IMR-90 (cell line): ENCODE data around the gene ACOX3. TPM values are rescaled to one million over a fixed set of nuclear protein-coding genes. Genes with fewer than 3 reads are reported as not detected.

Experiments
- ATAC-seq: fragments of 200-7000 bp; cut with Tn5 transposase; 2 replicates; pipeline ENCODE4 v1.9.1; 2020; ENCODE audit warnings: low read depth, mild to moderate bottlenecking, moderate library complexity
- BruUV-seq: library from RNA; stranded (reverse); fragments of 400-500 nt; replicated peaks from 2 replicates; lab custom pipeline; 2021; lab: Mats Ljungman, UMichigan
- CTCF ChIA-PET: fragments of 300-600 bp; formaldehyde crosslinking; extraction: SDS; loops from one replicate; lab custom pipeline; 2021; ENCODE audit warnings: antibody characterized with exemption; lab: Yijun Ruan, JAX
- POLR2A ChIA-PET: fragments of 300-600 bp; sonication (Branson Sonifier 250); formaldehyde crosslinking; loops from one replicate; lab custom pipeline; 2022; ENCODE audit warnings: antibody characterized with exemption; ENCODE audit not compliant: unreplicated experiment; lab: Charles Lee
- DNase-seq: peaks from one replicate; pipeline ENCODE4 v3.0.0; 2013
- H2AFZ ChIP-seq: replicated peaks from 2 replicates; pipeline ENCODE3; 2013; ENCODE audit warnings: low read length, mild to moderate bottlenecking; ENCODE audit not compliant: poor library complexity
- H2AK5ac ChIP-seq: 2 replicates; pipeline ENCODE4 v1.6.1; 2013; ENCODE audit warnings: low read depth, low read length, inconsistent platforms
- H2AK9ac ChIP-seq: replicated peaks from 2 replicates; pipeline ENCODE3; 2013; ENCODE audit warnings: mild to moderate bottlenecking, low read depth, low read length, moderate library complexity; ENCODE audit not compliant: poor library complexity
- H2BK120ac ChIP-seq: 2 replicates; pipeline ENCODE4 v1.6.1; 2013; ENCODE audit warnings: low read depth, low read length, inconsistent platforms
- H2BK15ac ChIP-seq: 3 replicates; pipeline ENCODE4 v1.6.1; 2013; ENCODE audit warnings: low read depth, low read length, inconsistent platforms
- H2BK20ac ChIP-seq: 2 replicates; pipeline ENCODE4 v1.6.1; 2013; ENCODE audit warnings: low read depth, mild to moderate bottlenecking, inconsistent platforms, low read length, moderate library complexity
- H2BK5ac ChIP-seq: 2 replicates; pipeline ENCODE4 v1.6.1; 2013; ENCODE audit warnings: mild to moderate bottlenecking, low read depth, low read length, inconsistent platforms; ENCODE audit not compliant: poor library complexity, severe bottlenecking
- H3K14ac ChIP-seq: replicated peaks from 2 replicates; pipeline ENCODE4 v1.6.1; 2013; ENCODE audit warnings: low read depth, low read length, inconsistent platforms
- H3K18ac ChIP-seq: 2 replicates; pipeline ENCODE4 v1.6.1; 2013; ENCODE audit warnings: low read depth, low read length, control low read depth
- H3K23ac ChIP-seq: 2 replicates; pipeline ENCODE4 v1.6.1; 2013; ENCODE audit warnings: low read depth, low read length, inconsistent platforms
- H3K27ac ChIP-seq: 2 replicates; pipeline ENCODE4 v1.5.1; 2013; ENCODE audit warnings: mild to moderate bottlenecking, control low read depth, low read length; ENCODE audit not compliant: insufficient read depth
- H3K27me3 ChIP-seq: 2 replicates; pipeline ENCODE4 v1.6.1; 2013; ENCODE audit warnings: low read length; ENCODE audit not compliant: control insufficient read depth, insufficient read depth
- H3K36me3 ChIP-seq: 2 replicates; pipeline ENCODE4 v1.6.1; 2013; ENCODE audit warnings: low read length, mixed read lengths; ENCODE audit not compliant: control insufficient read depth, insufficient read depth
- H3K4ac ChIP-seq: 2 replicates; pipeline ENCODE4 v1.6.1; 2013; ENCODE audit warnings: low read depth, low read length, inconsistent platforms
- H3K4me1 ChIP-seq: 2 replicates; pipeline ENCODE4 v1.6.1; 2013; ENCODE audit warnings: low read length, mixed read lengths; ENCODE audit not compliant: control insufficient read depth, insufficient read depth
- H3K4me2 ChIP-seq: 2 replicates; pipeline ENCODE4 v1.6.1; 2013; ENCODE audit warnings: low read depth, mild to moderate bottlenecking, control low read depth, low read length, moderate library complexity
- H3K4me3 ChIP-seq: 2 replicates; pipeline ENCODE4 v1.5.1; 2013; ENCODE audit warnings: low read depth, mild to moderate bottlenecking, control low read depth, low read length, moderate library complexity; ENCODE audit not compliant: insufficient read depth
- H3K56ac ChIP-seq: 2 replicates; pipeline ENCODE4 v1.6.1; 2013; ENCODE audit warnings: low read length, inconsistent platforms; ENCODE audit not compliant: insufficient read depth; ENCODE audit errors: extremely low read depth
- H3K79me1 ChIP-seq, 2 experiments: 2 replicates each; pipeline ENCODE4 v1.6.1; 2013; ENCODE audit warnings: low read length in 2 of 2, inconsistent platforms in 1 of 2, low read depth in 1 of 2
- H3K9ac ChIP-seq: 2 replicates; pipeline ENCODE4 v1.6.1; 2013; ENCODE audit warnings: low read depth, low read length, control low read depth
- H3K9me1 ChIP-seq: 2 replicates; pipeline ENCODE4 v1.6.1; 2013; ENCODE audit warnings: low read length, inconsistent platforms; ENCODE audit not compliant: insufficient read depth
- H3K9me3 ChIP-seq: 2 replicates; pipeline ENCODE4 v1.6.1; 2013; ENCODE audit warnings: low read length; ENCODE audit not compliant: control insufficient read depth, insufficient read depth
- H4K20me1 ChIP-seq: 2 replicates; pipeline ENCODE4 v1.6.1; 2013; ENCODE audit warnings: low read length, inconsistent platforms; ENCODE audit not compliant: insufficient read depth
- H4K5ac ChIP-seq: 2 replicates; pipeline ENCODE4 v1.6.1; 2013; ENCODE audit warnings: mild to moderate bottlenecking, low read depth, low read length, control low read depth
- H4K8ac ChIP-seq, 2 experiments: 2 replicates each; pipeline ENCODE4 v1.6.1; 2013; ENCODE audit warnings: low read depth in 2 of 2, low read length in 2 of 2, control low read depth in 1 of 2, inconsistent platforms in 1 of 2
- H4K91ac ChIP-seq: 2 replicates; pipeline ENCODE4 v1.6.1; 2013; ENCODE audit warnings: low read depth, low read length, inconsistent platforms; ENCODE audit not compliant: insufficient read depth
- BHLHE40 ChIP-seq: fragments of 150-350 bp; IDR thresholded peaks from 2 replicates; pipeline ENCODE4 v1.6.1; 2016; ENCODE audit warnings: mild to moderate bottlenecking, low read depth, low read length
- CEBPB ChIP-seq: IDR thresholded peaks from 2 replicates; pipeline ENCODE4 v1.6.1; 2012; ENCODE audit warnings: low read depth, low read length, improper control_type of control experiment
- CHD1 ChIP-seq: IDR thresholded peaks from 2 replicates; pipeline ENCODE4 v1.6.1; 2012; ENCODE audit warnings: low read depth, low read length, improper control_type of control experiment
- CTCF ChIP-seq: conservative IDR thresholded peaks from 2 replicates; pipeline ENCODE4 v1.5.1; 2012; ENCODE audit warnings: mild to moderate bottlenecking, low read depth, low read length, improper control_type of control experiment
- ELK1 ChIP-seq: fragments of 150-350 bp; IDR thresholded peaks from 2 replicates; pipeline ENCODE4 v1.6.1; 2016; ENCODE audit warnings: low read depth, mild to moderate bottlenecking, low read length, moderate library complexity, borderline replicate concordance
- FOS ChIP-seq: fragments of 150-350 bp; IDR thresholded peaks from 2 replicates; pipeline ENCODE4 v1.6.1; 2016; ENCODE audit warnings: low read depth, low read length
- MAFK ChIP-seq: IDR thresholded peaks from 2 replicates; pipeline ENCODE4 v1.6.1; 2012; ENCODE audit warnings: low read depth, low read length, improper control_type of control experiment
- MAZ ChIP-seq: IDR thresholded peaks from 2 replicates; pipeline ENCODE4 v1.6.1; 2012; ENCODE audit warnings: low read depth, mild to moderate bottlenecking, low read length, improper control_type of control experiment, moderate library complexity, borderline replicate concordance
- MXI1 ChIP-seq: IDR thresholded peaks from 2 replicates; pipeline ENCODE4 v1.6.1; 2012; ENCODE audit warnings: low read depth, mild to moderate bottlenecking, low read length, moderate library complexity, borderline replicate concordance
- NFE2L2 ChIP-seq: fragments of 150-350 bp; IDR thresholded peaks from 2 replicates; pipeline ENCODE4 v1.6.1; 2016; ENCODE audit warnings: low read depth, mild to moderate bottlenecking, low read length
- POLR2A ChIP-seq: IDR thresholded peaks from 2 replicates; pipeline ENCODE4 v1.6.1; 2012; ENCODE audit warnings: mild to moderate bottlenecking, low read depth, low read length
- RAD21 ChIP-seq: IDR thresholded peaks from 2 replicates; pipeline ENCODE4 v1.6.1; 2012; ENCODE audit warnings: low read length, improper control_type of control experiment
- RCOR1 ChIP-seq: IDR thresholded peaks from 2 replicates; pipeline ENCODE4 v1.6.1; 2012; ENCODE audit warnings: mild to moderate bottlenecking, low read length, improper control_type of control experiment; ENCODE audit not compliant: insufficient replicate concordance
- RFX5 ChIP-seq: IDR thresholded peaks from 2 replicates; pipeline ENCODE4 v1.8.0; 2012; ENCODE audit warnings: low read depth, mild to moderate bottlenecking, low read length, moderate library complexity
- SMC3 ChIP-seq: fragments of 150-350 bp; IDR thresholded peaks from 2 replicates; pipeline ENCODE4 v1.6.1; 2016; ENCODE audit warnings: low read depth, mild to moderate bottlenecking, antibody characterized with exemption, low read length, moderate library complexity
- WGBS, 2 experiments: methylation state at CpG; one replicate each; pipeline versions ENCODE4 v1.1.5 to v1.1.7; 2013; ENCODE audit warnings: missing lambda C conversion rate in 2 of 2; ENCODE audit not compliant: insufficient read length in 1 of 2; ENCODE audit errors: extremely low coverage in 2 of 2; 5-methylcytosine and 5-hydroxymethylcytosine counted together
- dilution Hi-C: fragments of 300-500 bp; cut with HindIII; formaldehyde crosslinking; loops from one replicate; pipeline ENCODE4 v1.14.3; 2018; ENCODE audit warnings: low sequenced_read_pairs; ENCODE audit not compliant: unreplicated experiment
- in situ Hi-C: fragments of 300-500 bp; cut with MboI; formaldehyde crosslinking; loops from 3 replicates; pipeline ENCODE4 v1.14.3; 2019; ENCODE audit warnings: low sequenced_read_pairs, inconsistent platforms, mixed read lengths
- intact Hi-C: fragments of 100-400 bp; cut with micrococcal nuclease; formaldehyde crosslinking; loops from 2 replicates; pipeline ENCODE4 v1.10.0; 2022
- polyA plus RNA-seq, 3 experiments: library from polyadenylated mRNA; depleted of rRNA; stranded (reverse); fragments of >200 nt; gene quantifications; 2 replicates each; pipeline ENCODE4 v1.2.3, GENCODE V29; 2012; ENCODE audit warnings: low replicate concordance in 1 of 3
- total RNA-seq: library from RNA; depleted of rRNA; stranded (reverse); fragments of >200 nt; gene quantifications from 2 replicates; pipeline ENCODE4 v1.2.3, GENCODE V29; 2012

ACOX3 gene
- total and polyA plus RNA-seq, 2 of the 4 experiments (the other 2 are of a cell fraction), result 15.2 to 25.8 TPM

DNA sequence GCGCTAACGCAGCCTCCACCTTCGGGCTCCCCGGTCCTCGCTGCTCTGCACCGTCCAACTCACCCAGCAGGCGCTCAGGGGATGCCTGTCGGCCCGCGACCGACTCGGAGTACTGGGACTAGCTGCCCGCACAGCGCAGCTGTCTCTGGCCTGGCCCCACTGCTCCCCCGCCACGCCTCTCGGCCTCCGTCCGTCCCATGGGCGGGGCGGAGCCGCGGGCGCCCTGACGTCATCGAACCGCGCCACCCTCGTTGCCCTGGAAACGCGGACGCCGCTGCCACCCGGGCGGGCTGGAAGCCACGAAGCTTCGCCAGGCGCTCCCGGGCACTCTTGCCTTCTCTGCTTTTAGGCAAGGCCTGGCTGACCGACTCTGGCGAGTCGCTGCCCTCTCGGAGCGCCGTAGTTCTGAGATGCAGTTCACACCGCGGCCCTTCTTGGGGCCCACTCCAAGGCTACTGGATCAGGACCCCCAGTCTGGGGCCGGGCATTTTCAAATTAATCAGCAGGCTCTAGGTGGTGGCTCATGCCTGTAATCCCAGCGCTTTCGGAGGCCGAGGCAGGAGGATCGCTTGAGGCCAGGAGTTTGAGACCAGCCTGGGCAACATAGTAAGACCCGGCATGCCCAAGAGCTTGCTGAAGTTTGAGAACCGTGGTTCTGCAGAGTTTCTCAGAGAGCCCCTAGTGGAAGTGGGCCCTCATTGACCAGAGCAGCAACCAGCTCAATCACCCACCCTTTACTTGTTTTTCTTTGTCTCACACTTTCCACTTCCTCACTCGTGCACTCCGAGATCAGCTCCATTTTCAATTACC lies 12.0 kb downstream of the ACOX3 start:
- Histone ChIP-seq H2BK20ac (no peak overlapping the region), H4K8ac (peak overlapping the region in 1 of 2 experiments; percentile 65; a peak in 1 of 4 replicates), H2AFZ (peak overlapping the region; percentile 98), H3K4ac (peak overlapping the region; percentile 55; the same call in 1 of the 2 replicates), H4K91ac (no peak overlapping the region), H3K56ac (no peak overlapping the region; the same call in 1 of the 2 replicates), H2AK5ac (0 out of 2 replicates have a peak overlapping the region, but pooled peaks have one; percentile 38), H2BK5ac (peak overlapping the region; percentile 59), H3K14ac (peak overlapping the region; percentile 73), H3K4me3 (peak overlapping the region; percentile 82), H3K27ac (peak overlapping the region; percentile 75), H3K23ac (peak overlapping the region; percentile 62; the same call in 1 of the 2 replicates), H3K27me3 (no peaks in the 10 kb centered on the region), H3K79me1 (peaks cover 27 to 42% of the 10 kb centered on the region in 2 experiments), H4K5ac (no peak overlapping the region), H3K9me3 (no peaks in the 10 kb centered on the region), H4K20me1 (peaks cover 4% of the 10 kb centered on the region; the same call in 1 of the 2 replicates), H3K9ac (peak overlapping the region; percentile 74), H2AK9ac (peak overlapping the region; percentile 60), H3K36me3 (no peaks in the 10 kb centered on the region), H3K9me1 (peaks cover 2% of the 10 kb centered on the region; the same call in 1 of the 2 replicates), H2BK120ac (no peak overlapping the region), H3K4me1 (0 out of 2 replicates have a peak, but pooled peaks cover 1% of the 10 kb centered on the region), H2BK15ac (no peak overlapping the region), H3K18ac (no peak overlapping the region), H3K4me2 (peak overlapping the region; percentile 97)
- DNase-seq (peak; percentile 80), ATAC-seq (peak; percentile 98)
- intact Hi-C loops, result no loop called here
- in situ Hi-C loops, result loop anchor here (25.0 kb wide), 1 partner anchor 1659 kb away; no protein-coding TSS in a partner anchor
- no TSS peak for BruUV-seq
- ChIA-PET POLR2A (no interaction called here), CTCF (interaction anchor here (0.9 to 1.6 kb wide), 6 partner anchors 9 to 252 kb away, joined by 3 to 7 read pairs (median 4); no protein-coding TSS in a partner anchor)
- WGBS, 2 experiments, result 1% methylated on average over 33 of the region's 56 CpGs; no CpG with 5 or more reads in 1 of the 2 experiments
- dilution Hi-C loops, result no loop called here
- TF ChIP-seq RCOR1 (no peak), POLR2A (peak; percentile 84), CEBPB (no peak), BHLHE40 (no peak), RFX5 (no peak), MXI1 (peak; percentile 98), CTCF (peak; percentile 42), CHD1 (no peak; the same call in 1 of the 2 replicates), RAD21 (peak; percentile 26; the same call in 1 of the 2 replicates), FOS (no peak), NFE2L2 (no peak), SMC3 (no peak), MAZ (peak; percentile 96), MAFK (no peak), ELK1 (no peak)
